ENCODE results near the gene SPO11. TPM values are rescaled to one million over a fixed set of nuclear protein-coding genes. Genes with fewer than 3 reads are reported as not detected.

Gene SPO11
- total RNA-seq, 1 experiment from 2014 or later, result not detected

DNA sequence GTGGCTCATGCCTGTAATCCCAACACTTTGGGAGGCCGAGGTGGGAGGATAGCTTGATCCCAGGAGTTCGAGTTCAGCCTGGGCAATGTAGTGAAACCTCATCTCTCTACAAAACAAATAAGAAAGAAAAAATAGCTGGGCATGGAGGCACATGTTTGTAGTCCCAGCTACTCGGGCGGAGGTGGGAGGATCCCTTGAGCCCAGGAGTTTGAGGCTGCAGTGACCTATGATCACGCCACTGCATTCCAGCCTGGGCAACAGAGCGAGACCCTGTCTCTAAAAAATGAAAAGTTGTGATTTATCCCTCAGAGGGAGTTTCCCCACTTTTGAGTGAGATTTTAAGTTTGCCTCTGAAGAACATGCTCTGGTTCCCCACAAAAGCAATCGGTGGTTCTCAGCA lies 45.7 kb upstream of the SPO11 start:
- H3K27ac Mint-ChIP-seq (ENCODE audit: low read depth, unreplicated experiment), result no peak overlapping the region
- H3K27me3 Mint-ChIP-seq (ENCODE audit: insufficient read depth, unreplicated experiment), result peaks cover 71% of the 10 kb centered on the region
- BruUV-seq (replicated peaks), result no TSS peak

DNA sequence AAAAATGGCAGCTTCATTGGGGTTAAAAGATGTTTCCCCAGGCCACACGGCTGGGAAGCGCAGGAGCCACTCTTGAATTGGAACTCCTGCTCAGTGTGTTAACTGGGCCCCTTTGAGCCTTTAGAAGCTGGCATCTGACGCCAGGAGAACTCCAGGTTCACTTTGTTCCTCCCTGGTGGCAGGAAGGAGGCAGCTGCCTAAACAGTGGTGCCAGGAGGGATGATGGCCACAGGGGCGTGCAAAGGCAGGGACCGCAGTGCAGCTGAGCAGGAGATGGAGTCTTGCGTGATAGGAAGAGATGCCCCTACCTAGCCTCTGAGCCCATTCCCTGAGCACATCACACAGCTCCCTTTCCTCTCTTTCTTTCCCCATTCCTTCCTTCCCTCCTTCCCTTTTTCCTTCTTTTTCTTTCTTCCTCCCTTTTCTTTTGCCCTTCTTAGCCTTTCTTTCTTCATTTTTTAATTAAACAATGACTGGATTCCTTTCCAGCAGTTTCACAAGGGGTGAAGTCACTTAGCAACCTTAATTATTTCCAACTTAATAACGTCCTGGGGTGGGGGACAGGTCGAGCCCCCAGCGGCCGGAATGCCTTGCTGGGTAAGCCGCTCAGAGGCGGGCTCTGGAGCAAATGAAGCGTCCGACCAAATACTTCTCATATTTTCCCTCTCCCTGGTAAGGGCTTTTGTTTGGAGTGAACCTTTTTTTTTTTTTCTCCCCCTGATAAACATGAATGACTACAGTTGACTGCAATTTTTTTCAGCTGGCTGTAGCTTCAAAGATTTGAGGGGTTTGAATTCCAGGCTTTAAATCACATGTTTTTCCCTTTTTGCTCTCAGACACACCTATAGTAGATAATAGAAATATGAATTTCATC lies 42.4 kb upstream of the SPO11 start:
- no peak for DNase-seq (ENCODE audit: unreplicated experiment)
- H3K27me3 Mint-ChIP-seq (ENCODE audit: insufficient read depth, unreplicated experiment), result peaks cover 86% of the 10 kb centered on the region
- CTCF ChIA-PET, result interaction anchor here (0.6 to 1.4 kb wide), 3 partner anchors 25 to 197 kb away, joined by 3 to 4 read pairs (median 3); no protein-coding TSS in a partner anchor
- no peaks in the 10 kb centered on the region for H3K4me1 Mint-ChIP-seq (ENCODE audit: insufficient read depth, unreplicated experiment)
- H3K4me3 Mint-ChIP-seq (ENCODE audit: unreplicated experiment), result no peak overlapping the region
- BruUV-seq (replicated peaks), result no TSS peak
- POLR2A ChIA-PET, result interaction anchor here (0.5 to 0.7 kb wide), 2 partner anchors 10 to 42 kb away, joined by 3 read pairs; no protein-coding TSS in a partner anchor
- TF ChIP-seq CTCF (IDR thresholded peaks at IDR 0.05; ENCODE audit: unreplicated experiment), result no peak
- no peaks in the 10 kb centered on the region for H3K9me3 Mint-ChIP-seq (ENCODE audit: unreplicated experiment)
- H3K36me3 Mint-ChIP-seq (ENCODE audit: insufficient read depth, unreplicated experiment), result no peaks in the 10 kb centered on the region
- intact Hi-C loops (cut with micrococcal nuclease), result no loop called here
- H3K27ac Mint-ChIP-seq (ENCODE audit: low read depth, unreplicated experiment), result no peak overlapping the region

More for the DNA sequence above, 45.7 kb upstream of the SPO11 start:
- intact Hi-C loops (cut with micrococcal nuclease), result no loop called here
- DNase-seq (ENCODE audit: unreplicated experiment), result no peak
- Mint-ChIP-seq H3K4me3 (ENCODE audit: unreplicated experiment) (no peak overlapping the region), H3K4me1 (ENCODE audit: insufficient read depth, unreplicated experiment) (no peaks in the 10 kb centered on the region), H3K9me3 (ENCODE audit: unreplicated experiment) (no peaks in the 10 kb centered on the region), H3K36me3 (ENCODE audit: insufficient read depth, unreplicated experiment) (no peaks in the 10 kb centered on the region)
- ChIA-PET CTCF (no interaction called here), POLR2A (no interaction called here)
- no peak for TF ChIP-seq CTCF (IDR thresholded peaks at IDR 0.05; ENCODE audit: unreplicated experiment)

- Mint-ChIP-seq H3K9me3 (ENCODE audit: unreplicated experiment) (no peaks in the 10 kb centered on the region), H3K4me3 (ENCODE audit: unreplicated experiment) (no peak overlapping the region), H3K27me3 (ENCODE audit: insufficient read depth, unreplicated experiment) (peaks cover 86% of the 10 kb centered on the region), H3K4me1 (ENCODE audit: insufficient read depth, unreplicated experiment) (no peaks in the 10 kb centered on the region), H3K27ac (ENCODE audit: low read depth, unreplicated experiment) (no peak overlapping the region), H3K36me3 (ENCODE audit: insufficient read depth, unreplicated experiment) (no peaks in the 10 kb centered on the region)
- intact Hi-C loops (cut with micrococcal nuclease), result no loop called here
- CTCF ChIA-PET, result interaction anchor here (1.4 kb wide), 1 partner anchor 45 kb away, joined by 4 read pairs; no protein-coding TSS in a partner anchor
- no TSS peak for BruUV-seq (replicated peaks)
- TF ChIP-seq CTCF (IDR thresholded peaks at IDR 0.05; ENCODE audit: unreplicated experiment), result no peak
- POLR2A ChIA-PET, result interaction anchor here (0.5 to 1.0 kb wide), 4 partner anchors 39 to 198 kb away, joined by 3 to 5 read pairs (median 3); no protein-coding TSS in a partner anchor
- no peak for DNase-seq (ENCODE audit: unreplicated experiment)
Measured at GRCh38 chr20:57287901-57288300, 41.7 kb upstream of the SPO11 start.

DNA sequence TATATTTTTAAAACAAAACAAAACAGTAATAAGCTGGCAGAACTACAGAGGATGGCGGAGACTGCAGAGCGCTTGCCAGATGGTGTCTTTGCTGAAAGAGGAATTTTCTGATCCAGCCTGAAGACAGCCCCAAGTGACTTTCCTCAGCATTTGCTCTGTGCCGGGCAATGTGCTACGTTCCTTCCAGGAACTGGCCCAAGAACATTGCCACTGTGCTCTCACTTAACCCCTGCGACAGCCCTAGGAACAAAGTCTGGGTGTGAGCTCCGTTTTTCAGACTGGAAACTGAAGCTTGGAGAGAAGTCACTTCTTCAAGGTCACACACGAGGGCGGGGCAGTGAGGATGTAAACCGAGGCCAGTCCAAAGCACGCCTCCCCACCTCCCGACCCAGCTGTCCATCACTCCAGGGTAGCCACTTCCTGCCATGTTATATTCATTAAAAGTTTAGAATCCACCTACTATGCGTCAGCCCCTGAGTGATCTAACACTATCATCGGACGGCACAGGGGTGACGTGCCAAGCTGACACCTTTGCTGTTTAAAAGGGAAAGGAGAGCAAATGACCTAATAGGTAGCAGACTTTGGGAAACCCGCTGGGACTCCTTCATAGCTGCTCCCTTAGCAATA lies 40.8 kb upstream of the SPO11 start:
- Mint-ChIP-seq H3K27ac (ENCODE audit: low read depth, unreplicated experiment) (no peak overlapping the region), H3K9me3 (ENCODE audit: unreplicated experiment) (no peaks in the 10 kb centered on the region), H3K36me3 (ENCODE audit: insufficient read depth, unreplicated experiment) (no peaks in the 10 kb centered on the region), H3K4me3 (ENCODE audit: unreplicated experiment) (no peak overlapping the region), H3K4me1 (ENCODE audit: insufficient read depth, unreplicated experiment) (no peaks in the 10 kb centered on the region), H3K27me3 (ENCODE audit: insufficient read depth, unreplicated experiment) (peaks cover 86% of the 10 kb centered on the region)
- POLR2A ChIA-PET, result interaction anchor here (0.7 to 1.0 kb wide), 3 partner anchors 38 to 199 kb away, joined by 3 to 5 read pairs (median 3); no protein-coding TSS in a partner anchor
- no peak for TF ChIP-seq CTCF (IDR thresholded peaks at IDR 0.05; ENCODE audit: unreplicated experiment)
- no peak for DNase-seq (ENCODE audit: unreplicated experiment)
- CTCF ChIA-PET, result interaction anchor here (0.6 to 1.4 kb wide), 3 partner anchors 11 to 112 kb away, joined by 3 to 4 read pairs (median 3); no protein-coding TSS in a partner anchor
- BruUV-seq (replicated peaks), result no TSS peak
- intact Hi-C loops (cut with micrococcal nuclease), result no loop called here
